ENCODE data around the gene MEN1.

MEN1 gene

DNA sequence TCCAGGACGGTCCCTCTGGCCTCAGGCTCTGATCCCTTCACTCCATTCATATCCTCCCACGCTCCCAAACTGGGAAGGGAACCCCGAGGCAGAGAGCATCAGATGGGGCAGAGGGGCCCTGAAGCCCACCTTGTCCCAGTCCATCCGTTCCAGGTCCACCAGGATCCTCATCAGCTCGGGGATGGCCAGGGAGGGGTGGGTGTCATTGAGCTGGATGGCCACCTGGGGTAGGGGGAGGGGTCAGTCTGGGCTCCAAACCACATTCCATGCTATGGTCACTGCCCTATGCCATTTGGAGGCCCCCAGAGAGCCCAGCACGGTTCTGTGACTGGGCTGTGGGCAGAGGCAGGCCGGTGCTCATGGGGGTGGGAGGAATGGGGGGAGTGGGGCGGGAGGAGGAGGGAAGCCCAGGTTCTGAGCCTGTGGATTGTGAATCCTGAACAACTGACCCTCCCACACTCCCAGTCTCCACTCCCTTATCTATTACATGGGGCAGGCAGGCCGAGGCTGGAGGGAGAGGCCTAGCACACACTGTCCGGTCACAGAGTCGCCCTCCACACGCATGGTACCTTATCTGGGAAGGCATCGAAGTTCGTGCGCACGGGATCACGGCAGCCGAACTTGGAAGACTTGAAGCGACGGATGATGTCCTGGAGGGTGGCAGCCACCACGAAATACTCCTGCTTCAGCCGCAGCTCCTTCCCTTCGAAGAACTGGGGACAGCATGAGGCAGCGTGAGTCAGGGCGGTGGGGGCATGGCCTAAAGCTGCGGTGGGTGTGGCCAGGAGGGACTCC is 56.0 kb downstream of the MEN1 start:
- TF ChIP-seq, protein P1, sequence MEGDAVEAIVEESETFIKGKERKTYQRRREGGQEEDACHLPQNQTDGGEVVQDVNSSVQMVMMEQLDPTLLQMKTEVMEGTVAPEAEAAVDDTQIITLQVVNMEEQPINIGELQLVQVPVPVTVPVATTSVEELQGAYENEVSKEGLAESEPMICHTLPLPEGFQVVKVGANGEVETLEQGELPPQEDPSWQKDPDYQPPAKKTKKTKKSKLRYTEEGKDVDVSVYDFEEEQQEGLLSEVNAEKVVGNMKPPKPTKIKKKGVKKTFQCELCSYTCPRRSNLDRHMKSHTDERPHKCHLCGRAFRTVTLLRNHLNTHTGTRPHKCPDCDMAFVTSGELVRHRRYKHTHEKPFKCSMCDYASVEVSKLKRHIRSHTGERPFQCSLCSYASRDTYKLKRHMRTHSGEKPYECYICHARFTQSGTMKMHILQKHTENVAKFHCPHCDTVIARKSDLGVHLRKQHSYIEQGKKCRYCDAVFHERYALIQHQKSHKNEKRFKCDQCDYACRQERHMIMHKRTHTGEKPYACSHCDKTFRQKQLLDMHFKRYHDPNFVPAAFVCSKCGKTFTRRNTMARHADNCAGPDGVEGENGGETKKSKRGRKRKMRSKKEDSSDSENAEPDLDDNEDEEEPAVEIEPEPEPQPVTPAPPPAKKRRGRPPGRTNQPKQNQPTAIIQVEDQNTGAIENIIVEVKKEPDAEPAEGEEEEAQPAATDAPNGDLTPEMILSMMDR (IDR thresholded peaks at IDR 0.05; ENCODE audit: low read length, missing control alignments) = no peak
- no peak overlapping the region for H3K4me3 ChIP-seq (replicated peaks; ENCODE audit: low read depth, low read length)
- no peak for DNase-seq (ENCODE audit: low read depth)
